ENCODE results near the gene SLC38A10. TPM values are rescaled to one million over a fixed set of nuclear protein-coding genes. Genes with fewer than 3 reads are reported as not detected.

The SLC38A10 gene
- total and polyA plus RNA-seq, 2 of the 13 experiments (the other 11 are each of a cell fraction or from before 2014, with no cell fraction given) = 23.4 to 55.8 TPM

DNA sequence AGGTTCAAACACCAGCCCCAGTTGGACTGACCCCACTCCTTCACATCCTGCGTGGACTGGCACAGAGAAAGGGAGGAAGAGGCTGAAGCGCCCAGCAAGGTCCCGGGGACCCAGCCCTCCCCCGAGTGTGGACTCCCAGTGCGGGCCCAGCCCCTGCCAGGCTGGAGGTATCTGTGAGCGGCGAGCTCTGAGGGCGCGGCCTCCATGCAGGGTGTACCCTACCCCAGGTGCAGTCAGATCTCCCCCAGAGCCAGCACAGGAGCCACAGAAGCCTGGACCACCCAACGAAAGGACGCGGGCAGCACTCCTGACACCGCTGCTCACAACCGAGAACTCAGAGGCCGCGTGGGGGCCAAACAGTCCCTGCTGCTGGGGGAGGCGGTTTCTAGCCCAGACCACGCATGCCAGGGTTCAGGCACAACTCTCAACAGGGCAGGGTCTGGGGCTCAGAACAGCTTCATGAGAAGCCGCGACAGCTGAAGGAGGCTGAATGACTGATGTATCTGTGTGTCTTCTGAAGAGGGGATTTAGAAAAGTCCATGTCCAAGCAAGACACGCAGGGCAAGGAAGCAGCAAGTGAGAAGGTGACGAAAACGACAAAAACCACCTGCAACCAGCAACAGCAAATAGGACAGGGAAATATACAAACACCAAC, 8.5 kb downstream of the SLC38A10 start:
- ATAC-seq (no peak), FAIRE-seq (no peak), DNase-seq (ENCODE audit: low spot score) (no peak)
- CTCF ChIA-PET (ENCODE audit: low intra/inter-chr PET ratio, low total read pairs) = no interaction called here
- TF ChIP-seq SRSF1 (optimal IDR thresholded peaks at IDR 0.05; ENCODE audit: low read depth, low read length) (no peak), AGO2 (optimal IDR thresholded peaks at IDR 0.05; ENCODE audit: low read depth, low read length) (peak; percentile 16)
- intact Hi-C loops (cut with micrococcal nuclease; ENCODE audit: unreplicated experiment) (no loop called here), in situ Hi-C loops (cut with HindIII; ENCODE audit: extremely low pct_ligation_motif_present, low pct_unique_long_range_greater_than_20kb) (no loop called here)
- H2AFZ ChIP-seq (ENCODE audit: low read length) = no peak overlapping the region
- no peak overlapping the region for H3K4me3 ChIP-seq (replicated peaks in 1 of 3; ENCODE audit: insufficient read depth in 1 of 3, low read depth in 2 of 3, low read length in 3 of 3)
- no TSS peak for BruUV-seq (replicated peaks)
- no peak overlapping the region for H3K27ac ChIP-seq (ENCODE audit: extremely low read length, insufficient read depth, low read length)
- POLR2A ChIA-PET = no interaction called here
- WGBS (ENCODE audit: low lambda C conversion rate) = 97% methylated on average over 22 of the region's 23 CpGs
- H3K9ac ChIP-seq (ENCODE audit: insufficient read depth, low read depth, low read length) = no peak overlapping the region
- H3K79me2 ChIP-seq (ENCODE audit: insufficient read depth, low read length) = peaks cover 18% of the 10 kb centered on the region
- 0 out of 2 replicates have a peak, but pooled peaks cover 3% of the 10 kb centered on the region for H3K4me1 ChIP-seq (ENCODE audit: insufficient read depth, low read length)
- H4K20me1 ChIP-seq (ENCODE audit: insufficient read depth, low read length) = peaks cover 4% of the 10 kb centered on the region; the same call in 1 of the 2 replicates
- H3K9me3 ChIP-seq (ENCODE audit: low read length) = no peaks in the 10 kb centered on the region
- H3K27me3 ChIP-seq (ENCODE audit: control insufficient read depth in 1 of 2, insufficient read depth in 2 of 2, low read length in 2 of 2) = no peaks in the 10 kb centered on the region
- H3K36me3 ChIP-seq (replicated peaks in 1 of 2; ENCODE audit: control insufficient read depth in 1 of 2, insufficient read depth in 2 of 2, low read length in 2 of 2) = peaks cover 18 to 66% of the 10 kb centered on the region in 2 experiments
- H3K4me2 ChIP-seq (ENCODE audit: low read depth, low read length) = no peak overlapping the region

DNA sequence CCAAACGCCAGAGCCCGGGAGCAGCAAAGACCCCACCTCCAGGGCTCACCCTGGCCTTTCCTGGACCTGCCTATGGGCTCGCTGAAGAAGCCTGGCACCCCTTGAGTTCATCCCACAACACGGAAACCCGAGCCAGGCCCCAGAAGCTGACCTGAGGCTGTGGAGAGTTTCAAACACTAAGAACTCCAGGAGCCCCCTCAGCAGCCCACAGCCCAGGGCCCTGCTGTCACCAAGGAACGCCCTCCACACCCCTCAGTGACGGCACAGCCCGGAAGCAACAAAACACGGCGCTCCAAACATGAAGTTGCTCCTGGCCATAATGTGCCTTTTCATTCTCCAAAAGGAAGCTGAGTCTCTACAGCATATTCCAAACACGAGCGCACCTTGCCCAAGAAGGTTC, 9.2 kb downstream of the SLC38A10 start:
- H3K27ac ChIP-seq (ENCODE audit: extremely low read length, insufficient read depth, low read length) = no peak overlapping the region
- peaks cover 18 to 66% of the 10 kb centered on the region in 2 experiments for H3K36me3 ChIP-seq (replicated peaks in 1 of 2; ENCODE audit: control insufficient read depth in 1 of 2, insufficient read depth in 2 of 2, low read length in 2 of 2)
- ATAC-seq (no peak), DNase-seq (ENCODE audit: low spot score) (no peak), FAIRE-seq (no peak)
- intact Hi-C loops (cut with micrococcal nuclease; ENCODE audit: unreplicated experiment) (no loop called here), in situ Hi-C loops (cut with HindIII; ENCODE audit: extremely low pct_ligation_motif_present, low pct_unique_long_range_greater_than_20kb) (no loop called here)
- no peaks in the 10 kb centered on the region for H4K20me1 ChIP-seq (ENCODE audit: insufficient read depth, low read length)
- ChIA-PET CTCF (ENCODE audit: low intra/inter-chr PET ratio, low total read pairs) (no interaction called here), POLR2A (no interaction called here)
- 95% methylated on average over 10 of the region's 12 CpGs for WGBS (ENCODE audit: low lambda C conversion rate)
- H3K9ac ChIP-seq (ENCODE audit: insufficient read depth, low read depth, low read length) = no peak overlapping the region
- H3K79me2 ChIP-seq (ENCODE audit: insufficient read depth, low read length) = peaks cover 16% of the 10 kb centered on the region
- no peak overlapping the region for H2AFZ ChIP-seq (ENCODE audit: low read length)
- H3K4me2 ChIP-seq (ENCODE audit: low read depth, low read length) = no peak overlapping the region
- no peaks in the 10 kb centered on the region for H3K9me3 ChIP-seq (ENCODE audit: low read length)
- no peaks in the 10 kb centered on the region for H3K4me1 ChIP-seq (ENCODE audit: insufficient read depth, low read length)
- H3K4me3 ChIP-seq (replicated peaks in 1 of 3; ENCODE audit: insufficient read depth in 1 of 3, low read depth in 2 of 3, low read length in 3 of 3) = no peak overlapping the region
- no TSS peak for BruUV-seq (replicated peaks)
- TF ChIP-seq ATAD3A (CRISPR knock-in tag; IDR thresholded peaks at IDR 0.05) (no peak), CENPT (CRISPR knock-in tag; IDR thresholded peaks at IDR 0.05; ENCODE audit: low read depth) (no peak), NFE2L2 (IDR thresholded peaks at IDR 0.05; ENCODE audit: low read length) (no peak)
- no peaks in the 10 kb centered on the region for H3K27me3 ChIP-seq (ENCODE audit: control insufficient read depth in 1 of 2, insufficient read depth in 2 of 2, low read length in 2 of 2)

All from HepG2 (cell line).